GM21717 (cell line): Measurements from ENCODE around the gene NFATC1.

Source experiments
- ATAC-seq: cut with Tn5 transposase; IDR thresholded peaks from one replicate; pipeline ENCODE4 v1.9.1; 2021; ENCODE audit warnings: mild to moderate bottlenecking, moderate library complexity; ENCODE audit not compliant: unreplicated experiment

Gene NFATC1

DNA sequence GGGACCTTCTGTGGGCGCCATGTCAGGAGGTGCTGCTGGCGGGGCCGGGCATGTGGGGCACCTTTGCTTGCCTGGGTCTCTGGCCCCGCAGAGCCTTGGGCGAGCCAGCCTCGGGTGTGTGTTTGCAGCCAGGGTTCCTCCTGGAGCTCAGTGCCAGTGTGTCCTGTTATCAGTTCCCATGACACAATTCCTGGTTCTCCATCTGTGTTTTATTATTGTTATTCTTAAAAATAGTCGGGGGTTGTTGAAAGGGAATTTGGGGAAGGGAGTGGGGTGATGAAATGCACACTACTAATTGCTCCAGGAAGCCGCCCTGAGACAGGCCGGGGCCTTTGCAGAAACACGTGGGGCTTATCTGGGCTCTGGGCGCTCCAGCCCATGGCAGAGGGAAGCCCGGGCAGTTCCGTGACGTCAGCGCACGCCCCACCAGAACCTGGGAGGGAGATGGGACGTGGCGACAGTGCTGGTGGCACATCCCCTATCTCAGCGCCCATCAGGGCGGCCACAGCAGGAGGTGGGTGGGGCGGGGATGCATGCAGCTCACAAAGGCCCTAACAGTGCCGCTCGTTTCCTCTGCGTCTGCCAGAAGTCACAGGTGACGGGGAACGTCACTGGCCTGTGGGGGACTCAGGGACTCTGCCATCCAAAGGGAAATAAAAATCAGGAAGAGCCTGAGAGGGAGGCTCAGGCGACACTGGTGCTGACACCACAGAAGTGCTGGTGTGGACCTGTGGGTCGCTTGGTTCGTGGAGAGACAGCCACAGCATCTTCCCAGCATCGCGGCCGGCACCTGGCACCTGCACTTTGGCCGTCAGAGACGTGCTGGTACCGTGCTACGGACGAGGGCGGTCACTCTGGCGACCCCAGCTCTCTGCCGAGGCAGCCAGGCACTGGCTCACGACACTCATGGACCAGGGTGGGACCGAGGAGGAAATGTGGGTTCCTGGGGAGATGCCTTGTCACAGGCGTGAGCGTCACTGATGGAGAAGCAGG lies 131.0 kb downstream of the NFATC1 start:
- ATAC-seq = no peak

DNA sequence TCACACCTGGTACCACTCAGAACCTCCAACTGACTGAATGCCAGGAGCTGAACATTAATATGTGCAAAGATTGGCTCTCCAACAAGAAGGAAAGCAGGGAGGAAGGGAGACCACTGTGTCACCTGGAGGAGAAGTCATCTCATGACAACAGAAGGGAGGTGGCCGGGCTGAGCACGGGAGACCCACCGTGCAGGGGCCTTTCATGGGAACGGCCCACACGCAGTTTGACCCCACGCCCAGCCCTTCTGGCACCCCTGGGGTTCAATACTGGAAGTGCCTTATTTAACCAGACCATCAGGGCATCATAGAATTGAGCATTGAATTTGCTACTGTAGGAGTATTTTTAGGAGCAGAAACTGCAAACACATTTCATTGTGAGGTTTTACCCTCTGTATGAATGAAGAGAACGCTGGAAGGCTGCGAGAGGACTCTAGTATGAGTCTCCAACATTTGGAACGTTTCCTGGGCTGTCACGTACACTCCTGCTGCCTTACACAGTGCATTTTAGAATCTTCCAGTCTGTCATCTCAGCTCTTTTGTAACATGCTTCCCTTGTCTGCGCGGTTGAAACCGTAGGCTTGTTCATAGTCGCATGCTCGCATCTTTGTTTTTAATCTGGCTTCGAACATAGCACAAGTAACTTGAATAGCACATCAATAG lies 132.1 kb downstream of the NFATC1 start:
- no peak for ATAC-seq

DNA sequence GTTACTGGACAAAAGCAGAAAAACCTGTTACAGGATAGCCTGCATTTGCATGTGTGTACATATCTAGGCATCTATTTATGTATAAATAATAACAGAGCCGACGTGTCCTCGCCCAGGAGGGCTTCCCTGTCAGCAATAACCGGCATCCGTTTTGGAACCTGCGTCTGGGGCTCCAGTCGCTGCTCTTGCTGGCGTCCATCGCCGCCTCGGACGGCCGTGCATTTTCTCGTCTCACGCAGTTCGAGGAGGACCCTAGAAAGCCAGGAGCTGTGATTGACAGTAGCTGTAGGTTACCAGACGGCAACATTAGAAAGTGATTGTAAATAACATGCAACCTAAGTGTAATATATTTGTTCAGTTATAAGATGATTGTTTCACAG lies 132.6 kb downstream of the NFATC1 start:
- no peak for ATAC-seq

DNA sequence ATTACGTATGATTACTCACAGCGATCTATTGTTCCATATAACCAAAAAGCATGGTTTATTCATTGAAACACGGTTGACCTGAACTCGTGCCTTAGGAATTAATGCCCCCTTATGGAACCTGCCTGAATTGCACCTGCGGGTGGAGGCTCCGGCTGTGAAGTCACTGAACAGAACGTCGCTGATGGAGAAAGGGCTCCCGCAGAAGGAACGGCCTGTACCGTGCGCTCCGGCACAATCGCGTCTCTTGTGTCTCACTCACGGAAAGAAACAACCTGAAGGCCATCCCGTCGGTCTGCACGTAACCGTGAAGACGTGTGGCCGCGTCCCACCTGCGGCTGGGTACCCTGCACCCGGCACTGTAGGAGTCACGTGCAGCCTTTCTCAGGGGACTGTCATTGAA lies 133.1 kb downstream of the NFATC1 start:
- ATAC-seq = no peak

DNA sequence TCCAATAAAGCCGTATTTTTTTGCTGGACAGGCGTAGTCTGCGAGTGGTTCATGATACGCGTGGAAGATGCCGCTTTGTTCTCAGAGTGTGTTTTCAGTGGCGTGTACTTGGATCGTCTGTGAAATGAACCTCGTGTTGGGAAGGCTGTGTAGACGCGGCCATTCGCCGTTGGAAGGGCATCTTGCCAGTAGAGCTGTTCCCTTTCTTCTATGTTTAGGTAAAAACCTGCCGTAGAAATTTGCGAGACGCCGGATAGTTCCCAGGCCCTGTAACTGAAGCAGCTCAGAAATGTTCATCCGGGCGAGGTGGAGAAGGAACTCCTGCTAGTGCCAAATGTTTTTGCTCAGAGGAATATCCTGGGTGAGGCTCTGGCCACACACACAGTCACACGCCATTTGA lies 133.6 kb downstream of the NFATC1 start:
- no peak for ATAC-seq

DNA sequence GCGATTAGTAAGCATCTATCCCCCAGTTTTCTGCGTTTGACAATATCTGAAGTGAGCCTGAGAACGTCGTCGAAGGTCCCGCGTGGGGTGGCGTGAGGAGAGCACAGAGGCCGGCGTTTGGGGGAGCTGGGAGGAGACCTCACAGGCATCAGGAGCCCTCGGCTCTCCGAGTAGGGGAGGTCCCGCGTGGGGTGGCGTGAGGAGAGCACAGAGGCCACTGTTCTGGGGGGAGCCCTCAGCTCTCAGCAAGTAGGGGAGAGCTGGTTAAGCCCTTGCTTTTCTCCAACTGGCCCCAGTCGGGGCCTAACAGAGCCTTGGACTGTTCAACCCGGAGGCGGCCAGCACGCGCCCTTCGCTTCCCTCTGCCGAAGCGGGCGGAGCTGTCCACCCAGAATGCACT lies 134.3 kb downstream of the NFATC1 start:
- ATAC-seq = no peak

DNA sequence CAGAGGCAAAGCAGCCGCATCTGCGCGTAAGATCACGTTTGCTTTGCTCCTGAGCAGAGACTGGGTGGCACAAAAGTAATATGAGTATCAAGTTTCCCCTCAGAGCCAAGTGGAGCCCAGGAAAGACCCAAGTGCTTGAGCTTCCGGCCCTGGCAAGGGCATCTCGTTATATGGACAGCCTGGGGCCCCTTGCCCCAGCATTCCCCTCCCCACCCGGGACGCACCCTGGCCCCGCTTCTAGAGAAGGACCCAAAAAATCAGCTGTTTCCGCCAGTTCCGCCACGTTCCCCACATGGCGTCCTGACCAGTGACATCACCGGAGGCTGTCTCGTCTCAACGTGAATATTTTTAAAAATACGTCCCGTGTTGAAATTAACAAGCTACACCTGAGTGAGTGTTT lies 135.1 kb downstream of the NFATC1 start:
- ATAC-seq = no peak

DNA sequence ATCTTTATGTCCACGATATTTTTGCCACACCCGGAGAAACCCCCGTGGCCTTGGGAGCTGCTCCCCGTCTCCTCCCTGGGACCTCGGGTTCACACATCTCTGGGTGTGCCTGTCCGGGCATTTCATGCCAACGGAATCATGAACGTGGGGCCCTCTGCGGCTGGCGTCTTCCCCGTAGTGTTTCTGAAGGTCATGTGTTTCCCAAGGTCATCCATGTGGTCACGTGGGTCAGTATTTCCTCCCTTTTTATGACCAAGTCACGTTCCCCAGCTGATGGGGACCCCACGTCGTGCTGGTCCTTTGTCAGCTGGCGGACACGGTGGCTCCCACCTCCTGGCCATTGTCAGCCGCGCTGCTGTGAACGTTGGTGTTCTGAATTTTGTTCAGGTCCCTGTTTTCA lies 135.7 kb downstream of the NFATC1 start:
- no peak for ATAC-seq

DNA sequence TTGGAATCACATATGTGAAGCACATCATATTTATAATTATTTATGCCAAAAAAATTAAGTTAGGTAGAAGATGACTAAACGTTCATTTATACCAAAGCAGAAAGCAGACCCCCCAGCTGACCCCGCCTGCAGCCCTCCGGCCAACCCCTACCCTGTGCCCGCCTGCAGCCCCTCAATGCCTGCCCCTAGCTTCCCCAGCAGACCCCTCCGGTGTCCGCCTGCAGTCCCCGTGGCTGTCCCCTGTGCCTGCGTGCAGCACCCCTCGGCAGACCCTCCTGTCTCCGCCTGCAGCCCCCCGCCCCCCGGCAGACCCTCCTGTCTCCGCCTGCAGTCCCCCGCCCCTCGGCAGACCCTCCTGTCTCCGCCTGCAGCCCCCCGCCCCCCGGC lies 136.2 kb downstream of the NFATC1 start:
- no peak for ATAC-seq

DNA sequence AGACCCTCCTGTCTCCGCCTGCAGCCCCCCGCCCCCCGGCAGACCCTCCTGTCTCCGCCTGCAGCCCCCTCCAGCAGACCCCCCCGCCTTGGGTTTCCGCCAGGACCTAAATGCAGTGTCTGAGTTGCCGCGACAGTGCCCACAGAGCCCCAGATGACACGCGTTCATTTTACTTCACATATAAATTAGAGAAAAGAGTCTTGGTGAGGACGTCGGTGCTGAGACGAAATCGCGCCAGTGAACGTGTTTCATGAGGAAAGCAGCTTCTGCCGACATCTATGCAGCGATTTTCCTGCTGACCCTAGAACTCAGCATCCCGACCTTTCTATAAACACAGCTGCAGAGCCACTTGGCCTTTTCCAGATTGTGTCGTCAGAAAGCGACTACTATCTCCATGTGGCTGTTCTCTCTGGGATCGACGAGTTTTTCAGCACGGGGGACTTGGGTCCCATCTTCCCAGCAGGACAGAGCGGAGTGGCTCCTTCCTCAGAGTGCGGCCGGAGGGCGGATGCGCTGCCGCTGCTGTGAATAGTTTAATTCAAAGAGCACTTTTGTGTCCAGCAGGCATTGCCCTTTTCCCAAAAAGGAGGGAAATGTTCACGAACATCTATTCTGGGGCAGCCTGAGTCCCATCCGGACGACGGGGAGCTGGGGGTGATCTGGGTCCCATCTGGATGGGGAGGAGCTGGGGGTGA lies 136.7 kb downstream of the NFATC1 start:
- no peak for ATAC-seq

DNA sequence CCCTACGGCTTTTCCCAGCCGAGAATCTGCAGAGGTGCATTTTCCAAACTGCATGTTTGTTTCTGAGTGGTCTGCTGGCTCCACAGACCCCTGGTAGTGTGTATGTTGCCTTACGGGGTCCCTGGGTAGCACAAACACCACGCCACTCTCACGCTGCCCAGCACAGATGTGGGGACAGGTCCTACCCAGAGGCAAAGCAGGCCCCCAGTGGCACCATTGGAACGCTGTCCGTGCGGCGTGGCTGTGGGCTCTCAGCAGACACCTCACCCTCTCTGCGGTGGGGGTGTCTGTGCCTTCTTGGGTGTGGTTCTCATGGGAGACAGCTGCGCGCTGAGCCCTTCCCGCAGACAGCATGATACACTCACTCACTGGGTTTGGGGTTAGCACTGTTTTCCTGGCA lies 137.4 kb downstream of the NFATC1 start:
- no peak for ATAC-seq

DNA sequence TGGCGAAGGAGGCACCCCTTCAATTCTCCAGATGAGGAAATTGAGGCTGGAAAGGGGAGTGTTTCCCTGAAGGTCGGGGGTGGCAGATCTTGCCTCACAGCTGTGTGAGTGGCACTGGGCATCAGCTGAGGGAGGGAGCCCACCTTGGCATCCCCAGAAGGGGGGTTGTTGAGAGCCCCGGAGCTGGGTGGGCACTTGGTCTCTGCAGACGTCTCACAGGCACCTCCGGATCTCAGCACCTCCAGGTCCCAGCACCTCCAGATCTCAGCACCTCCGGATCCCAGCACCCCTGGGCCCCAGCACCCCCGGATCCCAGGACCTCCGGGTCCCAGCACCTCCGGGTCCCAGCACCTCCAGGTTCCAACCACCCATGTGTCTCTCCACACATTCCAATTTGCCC lies 137.9 kb downstream of the NFATC1 start:
- ATAC-seq = no peak

DNA sequence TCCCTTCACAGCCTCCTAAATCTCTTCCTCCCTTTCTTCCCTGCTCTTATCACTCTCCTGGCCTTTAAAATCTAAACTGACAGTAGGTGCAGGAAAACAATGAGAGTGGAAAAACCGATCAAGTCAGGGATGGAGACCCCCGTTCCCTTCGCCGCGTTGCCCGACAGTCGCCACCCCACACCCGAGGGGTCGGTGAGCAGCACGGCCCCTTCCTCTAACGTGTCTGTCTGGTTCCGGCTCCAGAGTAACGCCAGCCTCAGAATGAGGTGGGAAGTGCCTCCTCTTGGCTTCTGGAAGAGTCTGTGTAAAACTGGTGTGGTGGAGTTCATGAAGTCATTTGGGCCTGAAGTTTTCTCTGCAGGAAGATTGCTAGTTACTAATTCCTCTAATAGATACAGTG lies 138.6 kb downstream of the NFATC1 start:
- ATAC-seq = no peak

DNA sequence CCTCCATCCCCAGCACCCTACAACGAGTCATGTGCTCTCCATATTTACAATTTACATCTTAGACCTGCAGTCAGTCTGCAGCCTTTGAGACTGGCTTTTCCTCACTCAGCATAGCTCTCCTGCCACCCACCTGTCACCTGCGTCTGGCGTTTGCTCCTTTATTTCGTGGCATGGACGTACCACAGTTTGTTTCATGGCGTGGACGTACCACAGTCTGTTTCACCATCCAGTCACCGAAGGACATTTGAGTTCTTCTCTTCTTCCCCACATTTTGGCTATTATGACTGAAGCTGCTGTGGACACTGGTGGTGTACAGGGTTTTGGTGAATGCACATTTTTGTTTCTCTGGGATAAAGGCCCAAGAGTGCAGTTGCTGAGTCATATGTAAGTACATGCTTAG lies 142.0 kb downstream of the NFATC1 start:
- no peak for ATAC-seq

DNA sequence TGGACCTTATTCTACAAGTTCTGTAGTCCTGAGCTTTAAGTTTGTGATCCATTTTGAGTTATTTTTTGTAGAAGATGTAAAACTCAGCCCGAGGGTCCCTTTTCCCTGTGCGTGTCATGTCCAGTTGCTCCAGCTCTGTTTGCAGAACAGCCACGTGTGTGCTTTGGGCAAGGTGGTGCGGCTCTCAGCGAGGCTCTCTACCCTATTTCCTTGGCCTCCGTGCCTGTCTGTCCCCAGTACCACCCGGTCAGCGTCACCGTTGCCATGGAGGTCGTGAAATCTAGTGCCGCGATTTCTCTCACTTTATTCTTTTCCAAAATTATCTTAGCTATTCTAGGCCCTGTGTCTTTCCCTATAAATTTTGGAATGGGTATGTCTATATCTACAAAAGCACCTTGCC lies 142.9 kb downstream of the NFATC1 start:
- no peak for ATAC-seq

DNA sequence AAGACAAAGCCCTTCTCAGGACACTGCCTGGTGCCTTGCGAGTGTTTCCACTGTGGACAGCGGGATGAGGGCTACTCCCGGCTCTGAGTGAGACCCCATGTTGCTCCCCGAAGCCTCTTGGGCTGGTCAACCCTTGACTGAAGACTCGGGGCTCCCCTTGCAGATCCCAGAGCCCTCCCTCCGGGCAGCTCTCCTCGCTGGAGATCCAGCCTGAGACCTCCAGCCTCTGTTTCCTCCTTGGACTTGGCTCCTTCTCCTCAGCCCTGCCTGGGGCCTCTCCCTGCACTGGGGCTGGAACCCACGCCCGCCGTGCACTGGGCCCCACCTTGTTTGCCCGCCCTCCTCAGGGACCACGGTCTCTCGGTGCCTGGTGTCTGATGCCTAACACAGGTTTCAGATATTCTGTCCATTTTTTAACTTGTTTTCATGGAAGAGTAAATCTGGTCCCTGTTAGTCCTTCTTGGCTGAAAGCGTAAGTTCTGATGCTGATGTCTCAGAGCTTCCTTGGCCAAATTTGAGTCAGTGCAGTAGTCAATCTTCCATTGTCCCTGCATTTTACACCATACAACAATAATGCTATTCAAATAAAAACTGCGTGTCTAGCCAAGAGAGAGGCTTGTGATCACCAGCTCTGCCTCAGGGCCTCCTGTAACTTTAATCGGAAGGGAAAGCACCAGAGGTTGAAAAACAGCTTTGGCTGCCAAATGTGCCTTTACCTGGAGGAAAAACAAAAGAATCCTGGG lies 144.6 kb downstream of the NFATC1 start:
- no peak for ATAC-seq

DNA sequence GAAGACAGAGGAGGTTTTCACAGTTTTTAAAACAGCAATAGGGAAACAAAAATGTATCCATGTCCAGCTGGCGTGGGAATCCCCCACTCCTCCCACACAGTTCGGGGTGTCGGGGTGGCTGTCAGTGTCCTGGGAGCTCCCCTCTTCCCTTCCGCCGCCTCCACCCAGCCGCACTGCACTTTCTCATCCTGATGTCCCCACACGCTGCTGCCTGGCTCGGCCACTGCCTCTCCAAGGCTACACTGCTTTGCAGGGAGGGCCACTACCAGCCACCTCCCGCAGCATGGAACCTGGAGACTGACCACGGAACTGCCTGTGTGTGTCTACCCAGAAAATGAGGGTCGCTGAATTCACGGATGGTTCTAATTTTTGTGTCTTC lies 145.2 kb downstream of the NFATC1 start:
- no peak for ATAC-seq

DNA sequence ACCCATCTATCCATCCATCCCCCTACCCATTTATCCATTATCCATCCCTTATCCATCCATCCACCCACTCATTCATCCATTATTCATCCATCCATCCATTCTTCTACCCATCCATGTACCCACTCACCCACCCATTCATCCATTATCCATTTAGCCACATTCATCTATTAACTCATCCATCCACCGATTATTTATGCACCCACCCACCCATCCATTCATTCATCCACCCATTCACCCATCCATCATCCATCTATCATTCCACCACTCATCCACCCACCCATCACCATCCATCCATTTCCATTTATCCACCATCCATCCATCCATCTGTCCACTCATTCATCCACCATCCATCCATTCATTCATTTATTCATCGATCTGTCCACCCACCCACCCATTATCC lies 146.5 kb downstream of the NFATC1 start:
- ATAC-seq = no peak

DNA sequence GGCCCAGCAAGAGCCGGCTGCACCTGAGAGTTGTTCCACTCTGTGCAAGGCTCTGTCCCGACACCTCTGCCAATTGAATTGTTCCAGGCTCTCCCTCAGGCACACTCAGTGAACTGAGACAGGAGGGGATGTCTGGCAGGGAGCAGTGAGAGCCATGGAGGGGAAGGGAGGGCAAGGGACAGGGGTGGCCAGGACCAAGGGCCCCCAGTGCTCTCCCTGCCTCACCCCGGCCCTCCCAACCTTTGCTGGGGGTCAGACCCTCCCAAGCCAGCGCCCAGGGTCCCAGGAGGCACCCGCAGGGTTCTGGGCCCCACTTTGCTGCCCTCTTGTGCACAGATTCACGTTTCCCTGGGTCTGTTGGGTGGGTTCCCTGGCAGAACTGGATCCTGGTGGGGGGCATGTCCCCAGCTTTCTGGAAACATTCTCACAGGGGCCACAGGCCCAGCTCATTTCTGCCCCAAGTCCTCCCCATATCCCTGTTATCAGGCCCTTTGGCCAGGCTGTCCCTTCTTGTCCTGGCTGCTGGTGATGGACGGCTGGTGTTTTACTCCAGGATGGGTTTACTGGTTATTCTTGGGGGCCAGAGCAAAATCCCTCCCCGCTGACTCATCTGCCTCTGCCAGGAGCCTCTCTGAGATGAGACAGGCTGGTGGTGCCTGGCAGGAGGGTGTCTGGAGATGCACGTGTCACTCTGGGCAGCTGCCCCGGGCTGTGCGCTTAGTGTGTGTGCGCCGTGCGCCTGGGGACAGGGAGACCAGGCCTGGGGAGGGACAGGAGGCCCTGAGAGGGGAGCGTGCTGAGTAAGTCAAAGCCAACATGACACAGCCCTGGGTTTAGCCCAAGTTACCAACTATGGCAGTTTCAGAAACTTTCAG lies 147.4 kb downstream of the NFATC1 start:
- no peak for ATAC-seq

DNA sequence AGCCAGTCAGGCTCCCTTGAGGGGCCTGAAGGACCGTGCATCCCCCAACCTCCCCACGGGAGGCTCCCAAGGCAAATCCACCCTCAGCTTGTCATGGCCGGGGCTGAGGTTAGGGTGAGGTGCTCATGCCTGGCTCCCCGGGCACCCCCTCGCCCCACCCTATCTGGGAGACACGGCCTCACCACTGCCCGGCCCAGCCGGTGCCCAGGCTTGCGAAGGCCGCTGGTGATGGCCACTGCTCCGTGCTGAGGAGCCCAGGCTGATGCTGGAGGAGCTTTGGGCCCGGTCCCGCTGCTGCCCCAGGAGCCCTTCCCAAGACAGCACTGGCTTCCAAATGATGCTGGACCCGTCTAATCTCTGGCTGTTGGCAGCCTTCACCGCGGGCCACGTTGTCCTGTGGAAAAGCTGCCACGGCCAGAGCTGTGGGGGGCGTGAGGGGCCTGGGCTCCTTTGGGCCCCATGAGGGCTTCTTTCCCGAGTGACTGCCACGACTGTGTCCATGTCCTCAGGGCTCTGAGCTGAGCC lies 148.2 kb downstream of the NFATC1 start:
- no peak for ATAC-seq
